Brain pericyte (primary cell): ENCODE data around the gene HCN3.
"Not testable (repeated sequence)": the region's sequence is repeated elsewhere in the genome, so short reads cannot be mapped to it uniquely, and the experiment has no call there.

Experiments used
- DNase-seq: peaks from one replicate; pipeline ENCODE4 v3.0.0-alpha.2; 2012; ENCODE audit warnings: low read depth, low spot score

The HCN3 gene

DNA sequence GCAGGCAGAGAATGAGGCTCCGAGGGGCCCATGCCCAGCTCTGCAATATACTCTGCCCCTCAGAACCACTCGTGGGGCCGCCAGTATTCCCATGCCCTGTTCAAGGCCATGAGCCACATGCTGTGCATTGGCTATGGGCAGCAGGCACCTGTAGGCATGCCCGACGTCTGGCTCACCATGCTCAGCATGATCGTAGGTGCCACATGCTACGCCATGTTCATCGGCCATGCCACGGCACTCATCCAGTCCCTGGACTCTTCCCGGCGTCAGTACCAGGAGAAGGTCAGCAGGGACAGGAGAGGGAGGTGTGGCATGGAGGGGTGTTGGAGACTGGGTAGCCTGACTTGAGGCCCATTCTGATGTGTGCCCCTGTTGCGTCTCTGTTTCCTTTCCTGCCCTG lies 7.2 kb downstream of the HCN3 start:
- DNase-seq, result no peak

- no peak for DNase-seq
These were observed 7.8 kb downstream of the HCN3 start for GRCh38 chr1:155285063-155285462.

DNA sequence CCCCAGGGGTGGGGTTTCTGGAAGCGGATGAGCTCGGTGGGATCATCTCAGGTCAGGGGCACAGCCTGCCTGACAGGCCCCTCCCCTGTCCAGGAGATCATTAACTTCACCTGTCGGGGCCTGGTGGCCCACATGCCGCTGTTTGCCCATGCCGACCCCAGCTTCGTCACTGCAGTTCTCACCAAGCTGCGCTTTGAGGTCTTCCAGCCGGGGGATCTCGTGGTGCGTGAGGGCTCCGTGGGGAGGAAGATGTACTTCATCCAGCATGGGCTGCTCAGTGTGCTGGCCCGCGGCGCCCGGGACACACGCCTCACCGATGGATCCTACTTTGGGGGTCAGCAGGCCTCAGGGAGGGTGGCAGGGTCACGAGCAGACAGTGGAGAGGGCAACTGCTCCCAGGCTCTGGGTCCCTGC lies 8.4 kb downstream of the HCN3 start:
- DNase-seq, result no peak

DNA sequence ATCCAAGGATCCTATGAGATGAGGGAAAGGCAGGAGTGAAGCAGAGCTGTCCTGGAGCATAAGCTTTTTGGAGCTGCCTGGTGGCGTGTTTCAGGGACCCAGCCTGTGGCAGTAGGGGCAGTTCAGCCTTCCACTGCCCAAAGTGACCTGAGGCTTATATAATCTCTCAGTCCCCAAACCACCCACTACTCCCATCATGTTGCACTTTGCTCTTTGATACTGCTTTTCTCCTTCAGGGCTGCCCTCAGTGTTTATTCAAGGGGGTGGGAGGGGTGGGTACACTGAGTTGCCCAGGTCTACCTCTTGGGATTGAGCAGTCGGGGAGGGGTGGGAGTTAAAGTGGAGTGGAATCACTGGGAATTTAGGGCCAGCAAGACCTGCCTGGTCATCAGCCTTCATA lies 9.3 kb downstream of the HCN3 start:
- DNase-seq, result no peak

- no peak for DNase-seq
These were observed 10.8 kb downstream of the HCN3 start for GRCh38 chr1:155287987-155288543.

DNA sequence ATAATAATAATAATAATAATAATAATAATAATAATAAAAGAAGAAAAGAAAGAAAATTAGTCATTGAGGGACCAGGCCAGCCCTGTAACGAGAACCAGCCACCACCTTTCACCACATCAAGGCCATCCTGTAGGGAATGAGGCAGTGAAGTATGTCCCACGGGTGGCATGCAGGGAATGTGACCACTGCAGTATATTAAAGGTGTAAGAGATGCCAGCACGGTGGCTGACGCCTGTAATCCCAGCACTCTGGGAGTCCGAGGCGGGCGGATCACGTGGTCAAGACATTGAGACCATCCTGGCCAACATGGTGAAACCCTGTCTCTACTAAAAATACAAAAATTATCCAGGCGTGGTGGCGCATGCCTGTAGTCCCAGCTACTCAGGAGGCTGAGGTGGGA lies 13.7 kb downstream of the HCN3 start:
- DNase-seq, result not testable (repeated sequence)

- DNase-seq, result no peak
These were observed 16.0 kb downstream of the HCN3 start for GRCh38 chr1:155293086-155293749.

DNA sequence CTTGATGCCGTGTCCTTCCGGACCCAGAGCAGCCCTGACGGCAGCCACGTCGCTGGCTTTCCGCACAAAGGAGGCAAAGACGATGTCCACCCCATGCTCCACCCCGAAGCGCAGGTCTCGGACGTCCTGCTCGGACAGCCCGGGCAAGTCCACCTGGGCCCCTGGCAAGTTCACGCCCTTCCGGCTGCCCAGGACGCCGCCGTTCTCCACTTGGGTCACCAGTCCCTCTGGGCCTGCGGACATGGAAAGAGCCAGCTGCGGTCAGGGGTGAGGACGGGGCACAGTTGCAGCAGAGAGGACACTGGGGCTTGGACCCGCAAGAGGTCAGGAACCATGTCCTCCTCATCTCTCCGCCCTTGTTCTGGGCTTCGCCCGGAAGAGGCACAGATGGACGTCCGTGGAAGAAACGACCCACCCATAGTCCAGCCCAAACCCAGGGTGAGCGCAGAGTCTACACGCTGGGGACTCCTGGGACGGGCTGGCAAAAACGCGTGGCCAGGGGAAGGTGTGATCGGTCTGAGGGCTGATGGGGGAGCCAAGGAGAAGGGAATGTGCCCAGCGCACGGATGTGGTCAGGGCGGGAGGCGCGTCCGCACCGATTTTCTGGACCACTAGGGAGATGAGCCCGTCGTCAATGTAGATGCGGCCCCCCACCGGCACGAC lies 17.4 kb downstream of the HCN3 start:
- no peak for DNase-seq

DNA sequence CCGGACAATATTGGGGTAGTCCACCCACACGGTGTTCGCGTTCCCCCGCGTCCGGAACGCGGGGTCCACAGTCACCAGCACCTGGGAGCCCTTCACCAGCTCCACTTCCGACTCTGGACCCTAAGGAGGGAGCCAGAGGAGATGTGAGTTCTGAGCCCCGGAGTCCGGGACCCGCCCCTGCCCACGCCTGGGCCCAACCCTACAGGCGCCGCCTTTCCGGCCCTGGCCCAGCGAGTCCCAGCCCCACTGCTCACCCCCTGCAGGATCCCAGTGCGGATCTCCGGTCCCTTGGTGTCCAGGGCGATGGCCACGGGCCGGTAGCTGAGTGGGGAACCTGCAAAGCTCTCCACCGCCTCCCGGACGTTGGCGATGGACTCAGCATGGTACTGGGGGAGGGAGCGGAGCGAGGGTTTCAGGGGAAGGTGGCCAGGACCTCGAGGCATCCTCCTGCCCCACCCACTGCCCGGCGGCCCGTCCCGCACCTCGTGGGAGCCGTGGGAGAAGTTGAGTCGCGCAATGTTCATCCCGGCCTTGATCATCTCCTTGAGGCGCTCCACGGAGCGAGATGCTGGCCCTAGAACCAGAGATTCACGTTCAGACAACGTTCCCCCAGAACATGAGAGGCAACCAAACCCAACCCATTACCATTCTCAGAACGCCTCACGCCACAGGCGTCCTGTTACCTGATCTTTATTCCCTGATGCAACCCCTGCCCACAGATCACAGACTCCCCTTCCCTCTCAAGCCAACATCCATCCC lies 18.1 kb downstream of the HCN3 start:
- DNase-seq, result no peak

- no peak for DNase-seq
These were observed 18.6 kb downstream of the HCN3 start for GRCh38 chr1:155295942-155296267.

DNA sequence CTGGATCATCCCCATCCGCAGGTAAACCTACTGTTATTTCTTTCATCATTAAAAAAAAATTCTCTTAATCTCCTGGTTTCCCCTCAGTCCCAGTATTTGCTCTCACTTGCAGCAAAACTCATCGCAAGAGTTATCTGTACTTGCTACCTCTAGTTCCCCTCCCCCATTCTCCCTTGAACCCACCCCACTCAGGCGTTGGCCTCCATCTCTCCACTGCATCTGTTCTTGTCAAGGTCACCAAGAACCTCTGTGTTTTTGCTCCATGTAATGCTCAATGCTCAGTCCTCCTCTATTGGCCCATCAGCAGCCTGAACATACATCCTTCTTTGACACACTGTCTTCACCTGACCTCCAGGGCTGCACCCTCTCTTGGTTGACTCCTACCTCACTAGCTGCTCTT lies 19.4 kb downstream of the HCN3 start:
- no peak for DNase-seq

GRCh38 chr1:155297384-155297783 lies 20.1 kb downstream of the HCN3 start:
- DNase-seq, result no peak

- no peak for DNase-seq
These were observed 22.8 kb downstream of the HCN3 start for GRCh38 chr1:155300024-155300423.

- DNase-seq, result no peak
These were observed 23.5 kb downstream of the HCN3 start for GRCh38 chr1:155300553-155301329.

DNA sequence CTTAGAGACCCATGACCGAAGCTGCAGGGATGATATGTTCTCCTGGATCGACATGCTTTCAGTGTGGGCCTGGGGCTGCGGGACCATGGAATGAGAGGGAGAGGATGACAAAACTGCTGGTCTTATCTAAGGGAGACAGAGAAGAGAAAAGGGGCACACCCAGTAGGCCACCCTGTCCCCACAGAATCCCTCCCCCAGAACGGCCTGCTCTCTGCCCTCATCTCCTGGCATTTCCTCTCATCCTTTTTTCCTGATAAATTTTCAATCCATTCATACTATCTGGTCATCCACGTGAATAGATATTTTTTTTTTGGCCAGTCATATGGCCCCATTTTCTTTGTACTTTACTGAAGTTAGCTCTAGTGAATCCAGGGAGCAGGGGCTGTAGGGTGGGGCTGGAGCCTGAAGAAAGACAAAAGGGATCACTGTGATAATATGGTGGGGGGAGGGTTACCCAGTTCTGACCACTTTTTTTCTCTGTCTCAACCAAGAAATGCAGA lies 24.1 kb downstream of the HCN3 start, which contains the start of gene PKLR:
Gene PKLR, minus strand, starts transcription at position 97 of the 500 bp plus-strand sequence. Its CDS starts 43 bp downstream, at position 54.
- DNase-seq, result no peak

- no peak for DNase-seq
These were observed 27.3 kb downstream of the HCN3 start for GRCh38 chr1:155304558-155305063.

DNA sequence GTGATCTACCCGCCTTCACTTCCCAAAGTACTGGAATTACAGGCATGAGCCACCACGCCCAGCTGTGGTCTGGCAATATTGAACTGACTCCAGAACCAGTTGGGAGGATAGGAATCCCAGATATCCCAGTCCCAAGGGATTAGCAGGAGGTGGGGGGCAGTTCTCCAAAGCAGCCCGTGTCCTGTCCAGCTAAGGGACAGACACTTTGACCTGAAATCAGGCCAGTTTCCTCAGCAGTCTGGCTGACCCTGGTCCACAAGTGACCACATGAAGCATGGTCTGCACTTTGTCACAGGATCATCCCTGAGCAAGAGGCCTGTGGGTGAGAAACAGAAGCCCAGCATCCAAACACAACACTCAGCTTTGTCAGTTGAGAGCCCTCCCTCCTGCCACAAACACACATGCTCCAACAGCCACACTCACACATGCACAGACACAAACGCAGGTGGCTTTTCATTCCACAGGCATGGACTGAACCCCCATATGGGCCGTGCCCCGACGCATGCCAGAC lies 28.7 kb downstream of the HCN3 start:
- DNase-seq, result no peak

- DNase-seq, result no peak
These were observed 30.0 kb downstream of the HCN3 start for GRCh38 chr1:155307247-155307740.

DNA sequence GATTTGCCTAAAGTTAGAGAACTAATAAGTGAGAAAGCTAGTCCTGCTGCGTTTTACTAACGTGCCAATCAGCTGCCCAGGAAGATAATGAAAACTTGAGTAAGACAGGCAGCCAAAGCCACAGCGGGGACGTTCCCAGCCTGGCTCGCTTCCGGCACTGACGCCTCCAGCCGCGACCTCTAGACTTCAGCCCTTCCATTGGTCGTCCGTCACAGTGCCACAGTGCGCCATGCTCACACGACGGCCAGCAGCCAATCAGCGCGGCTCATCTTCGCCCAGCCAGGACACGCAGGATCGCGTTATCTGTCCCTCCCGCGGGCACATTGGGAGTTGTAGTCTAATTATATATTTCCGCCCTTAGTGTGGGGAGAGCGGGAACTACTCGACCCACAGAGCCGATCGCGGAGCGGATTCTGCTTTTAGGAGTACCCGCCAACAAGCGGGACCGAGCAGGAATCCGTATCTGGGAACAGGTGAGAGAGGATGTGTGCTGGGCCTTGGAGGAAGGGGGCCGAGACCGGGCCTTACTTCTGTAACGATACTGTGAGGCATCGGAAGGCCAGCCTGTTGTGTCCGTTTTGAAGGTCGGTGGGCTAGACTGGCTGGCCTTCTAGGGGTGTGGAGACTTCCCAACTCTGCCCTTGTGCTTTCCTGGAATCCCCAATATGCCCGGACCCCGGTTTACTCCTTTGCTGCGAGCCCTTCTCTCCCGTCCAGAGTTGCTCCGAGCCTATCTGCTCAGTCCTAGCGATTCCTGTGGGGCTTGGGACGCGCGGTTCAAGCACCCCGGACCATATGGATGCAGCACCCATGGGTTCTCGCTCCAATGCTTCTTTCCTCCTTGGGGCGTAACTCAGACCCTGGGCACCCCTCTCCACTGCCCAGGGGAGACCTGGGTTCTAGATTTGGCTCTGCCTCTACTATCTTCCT lies 31.5 kb downstream of the HCN3 start, which contains the start of gene FDPS:
Gene FDPS, plus strand, starts transcription at position 374 of the 930 bp plus-strand sequence. CDS start 924 bp downstream, outside the sequence.
- peak; percentile 98 for DNase-seq
